Pancreas (tissue), 10 donors: ENCODE results near the gene AGPAT1. TPM values are rescaled to one million over a fixed set of nuclear protein-coding genes. Genes with fewer than 3 reads are reported as not detected.

ENCODE experiments used
- ATAC-seq, 4 donors: fragments of 200-7000 bp; cut with Tn5 transposase; one replicate each; pipeline versions ENCODE4 v1.8.0 to v1.9.1; 2020; ENCODE audit warnings: mild to moderate bottlenecking in 4 of 4, moderate library complexity in 4 of 4
- DNase-seq, 6 donors: peaks; one replicate each; pipeline ENCODE4 v3.0.0-alpha.2; 2020
- FAIRE-seq: peaks from 2 replicates; lab custom pipeline; 2012; peaks lifted over from hg19 to GRCh38; lab: Jason Lieb, UNC
- H3K27ac ChIP-seq, 4 donors: fragments of 200-600 bp; sonication (generic); 1 replicate in 3 of 4; 2 replicates in 1 of 4; pipeline versions ENCODE4 v1.5.0 to v1.8.0; 2020
- H3K27me3 ChIP-seq, 4 donors: fragments of 200-600 bp; one replicate each; pipeline ENCODE4 v1.8.0; 2021
- H3K36me3 ChIP-seq, 3 donors: fragments of 200-600 bp; sonication (generic) in 1 of 3; one replicate each; pipeline versions ENCODE4 v1.5.0 to v1.8.0; 2020 to 2021
- H3K4me1 ChIP-seq, 3 donors: fragments of 200-600 bp; one replicate each; pipeline ENCODE4 v1.8.0; 2021
- H3K4me3 ChIP-seq, 4 donors: fragments of 200-600 bp; sonication (generic) in 2 of 4; one replicate each; pipeline versions ENCODE4 v1.5.0 to v1.8.0; 2020 to 2021
- H3K9me3 ChIP-seq, 4 donors: fragments of 200-600 bp; one replicate each; pipeline ENCODE4 v1.8.0; 2021
- WGBS, 2 donors: extraction: QIAGEN DNeasy Blood & Tissue Kit; methylation state at CpG; one replicate each; pipeline ENCODE4 v1.1.7; 2013; 5-methylcytosine and 5-hydroxymethylcytosine counted together
- intact Hi-C, 3 donors: fragments of 100-400 bp; cut with DNase I; formaldehyde crosslinking; loops; one replicate each; pipeline versions ENCODE4 v1.11.1 to v1.14.2; 2022
- polyA plus RNA-seq, 2 donors: library from polyadenylated mRNA; stranded (reverse); fragments of 200-250 nt; gene quantifications; one replicate each; pipeline ENCODE4 v1.2.3, GENCODE V29; 2013
- total RNA-seq, 6 donors: library from RNA; stranded (reverse); fragmentation: NEBNext Ultra II Directional in 4 of 6; extraction: Animal tissue kit (Norgen Biotek cat#: 25700) in 4 of 6; gene quantifications; one replicate each; pipeline versions ENCODE4 v1.2.1 to v1.2.4, GENCODE V29; 2021 to 2023
- TF ChIP-seq, protein P1 (sequence below), 4 donors: fragments of 200-600 bp; sonication (generic) in 3 of 4; IDR thresholded peaks; one replicate each; pipeline versions ENCODE4 v1.5.0 to v1.8.0; 2021; ENCODE audit warnings: antibody characterized with exemption in 4 of 4
- donor health status: healthy with polysubstance abuse.
- donor health status: DM: no; HTN: no; CAD: no; lungs with moderate emphysema.
- donor health status: DM: no; HTN: no; CAD: no.
- donor health status: control.
- donor health status: control.
- donor health status: Bipolar disorder and iron deficiency.
- donor health status: DM: yes; HTN: yes; CAD: no.
- donor health status: DM: no; HTN: no; CAD: no.
- donor health status: DM: no; HTN: no; CAD: no.
- donor health status: DM: yes; HTN: yes; CAD: no.

AGPAT1 gene
- total and polyA plus RNA-seq, 8 donors = 10.1 to 28.1 (median 18.1) TPM

DNA sequence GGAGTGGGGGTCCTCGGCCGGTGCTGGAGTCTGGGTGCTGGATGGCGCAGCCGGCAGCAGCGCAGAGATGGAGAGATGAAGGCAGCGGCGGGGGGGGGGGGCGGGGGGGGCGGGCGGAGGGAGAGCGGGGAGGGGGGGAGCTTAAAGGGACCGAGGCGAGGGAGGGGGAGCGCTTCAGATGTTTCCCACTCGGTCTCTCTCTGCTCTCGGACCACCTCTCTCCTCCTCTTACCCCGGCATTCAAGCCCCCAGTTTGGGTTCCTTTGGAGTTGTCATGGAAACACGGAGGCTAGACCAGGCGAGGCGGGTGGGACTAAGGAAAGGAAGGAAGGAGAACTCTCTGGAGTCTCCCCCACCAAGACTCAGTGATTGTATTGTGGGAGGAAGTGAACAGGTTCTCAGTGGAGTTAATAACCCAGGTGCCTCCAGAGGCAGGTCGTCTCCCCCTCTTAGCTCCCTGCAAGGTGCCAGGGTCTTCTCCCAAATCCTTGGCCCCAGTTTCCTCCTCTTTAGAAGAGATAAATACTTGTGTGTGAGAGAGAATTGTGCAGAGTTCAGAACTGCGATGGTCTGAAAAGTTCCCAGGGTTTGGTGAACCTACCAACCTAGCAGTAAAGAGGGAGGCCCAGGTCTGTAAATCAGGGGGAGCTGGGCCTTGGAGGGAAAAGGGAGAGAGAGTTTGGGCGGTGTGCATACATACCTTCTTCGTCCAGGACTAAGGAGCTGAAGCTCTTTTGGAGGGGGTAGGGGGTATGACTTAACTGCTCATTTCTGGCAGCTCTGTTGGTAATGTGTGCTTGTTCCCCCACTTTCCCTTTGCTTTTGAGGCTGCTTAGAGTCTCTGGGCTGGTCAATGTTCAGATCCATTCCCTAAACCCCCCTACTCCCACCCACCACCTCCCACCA lies 23.8 kb downstream of the AGPAT1 start, which contains the start of gene PRRT1:
Gene PRRT1 (minus strand): TSS at position 77 of the 906 bp plus-strand sequence. CDS start 112 bp downstream, outside the sequence.
- no peak within 1 kb of the TSS for H3K27ac ChIP-seq
- H3K36me3 ChIP-seq = no peaks in the 10 kb centered on the region
- H3K9me3 ChIP-seq = no peaks in the 10 kb centered on the region
- DNase-seq (no peak), ATAC-seq (no peak), FAIRE-seq (no peak)
- H3K27me3 ChIP-seq = no peaks in the 10 kb centered on the region
- H3K4me3 ChIP-seq = peak within 1 kb of the TSS in 1 of 4 donors; percentile 70
- TF ChIP-seq, protein P1, sequence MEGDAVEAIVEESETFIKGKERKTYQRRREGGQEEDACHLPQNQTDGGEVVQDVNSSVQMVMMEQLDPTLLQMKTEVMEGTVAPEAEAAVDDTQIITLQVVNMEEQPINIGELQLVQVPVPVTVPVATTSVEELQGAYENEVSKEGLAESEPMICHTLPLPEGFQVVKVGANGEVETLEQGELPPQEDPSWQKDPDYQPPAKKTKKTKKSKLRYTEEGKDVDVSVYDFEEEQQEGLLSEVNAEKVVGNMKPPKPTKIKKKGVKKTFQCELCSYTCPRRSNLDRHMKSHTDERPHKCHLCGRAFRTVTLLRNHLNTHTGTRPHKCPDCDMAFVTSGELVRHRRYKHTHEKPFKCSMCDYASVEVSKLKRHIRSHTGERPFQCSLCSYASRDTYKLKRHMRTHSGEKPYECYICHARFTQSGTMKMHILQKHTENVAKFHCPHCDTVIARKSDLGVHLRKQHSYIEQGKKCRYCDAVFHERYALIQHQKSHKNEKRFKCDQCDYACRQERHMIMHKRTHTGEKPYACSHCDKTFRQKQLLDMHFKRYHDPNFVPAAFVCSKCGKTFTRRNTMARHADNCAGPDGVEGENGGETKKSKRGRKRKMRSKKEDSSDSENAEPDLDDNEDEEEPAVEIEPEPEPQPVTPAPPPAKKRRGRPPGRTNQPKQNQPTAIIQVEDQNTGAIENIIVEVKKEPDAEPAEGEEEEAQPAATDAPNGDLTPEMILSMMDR (IDR thresholded peaks at IDR 0.05) = no peak
- H3K4me1 ChIP-seq = peaks cover 0 to 5% (median 4%) of the 10 kb centered on the region in 3 donors
- WGBS, 2 donors = 50 to 70% methylated on average over 7 to 15 of the region's 24 CpGs
- intact Hi-C loops = no loop called here

DNA sequence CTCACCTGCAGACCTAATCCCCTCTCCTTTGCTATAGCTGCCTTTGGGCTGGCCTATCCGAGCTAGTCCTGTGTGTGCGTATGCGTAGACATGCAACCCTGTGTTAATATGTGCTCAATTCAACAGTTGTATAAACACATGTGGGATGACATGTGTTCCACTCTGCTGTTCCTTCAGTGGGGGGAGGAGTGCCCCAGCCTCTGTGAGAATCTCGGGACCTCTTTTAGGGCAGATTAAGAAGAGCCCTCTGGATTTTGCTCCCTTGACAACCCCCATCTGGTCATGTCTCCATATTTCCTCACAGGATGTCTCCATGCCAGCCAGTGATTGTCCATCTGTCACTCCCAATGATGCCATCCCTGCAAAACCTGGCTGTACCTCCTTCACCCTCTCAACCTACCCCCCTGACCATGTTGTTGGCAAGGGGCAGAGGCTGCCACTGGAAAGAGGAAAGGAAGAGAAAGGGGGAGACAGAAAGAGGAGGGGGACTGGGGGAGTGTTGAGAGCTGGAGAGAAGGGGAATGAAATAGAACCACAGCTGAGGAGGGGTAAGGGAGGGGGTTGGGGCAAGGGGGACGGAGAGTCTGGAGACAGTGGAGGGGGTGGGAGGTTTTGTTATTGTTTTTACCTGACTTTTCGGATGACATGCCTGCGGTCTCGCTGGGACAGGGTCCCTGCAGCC lies 24.6 kb downstream of the AGPAT1 start:
- Histone ChIP-seq H3K9me3 (no peaks in the 10 kb centered on the region), H3K27ac (no peak overlapping the region), H3K27me3 (no peaks in the 10 kb centered on the region), H3K4me3 (no peak overlapping the region), H3K36me3 (no peaks in the 10 kb centered on the region), H3K4me1 (peaks cover 0 to 5% (median 4%) of the 10 kb centered on the region in 3 donors)
- 42 to 60% methylated on average over 5 to 8 of the region's 8 CpGs for WGBS, 2 donors
- ATAC-seq (no peak), FAIRE-seq (no peak), DNase-seq (no peak)
- intact Hi-C loops = no loop called here
- TF ChIP-seq, protein P1 (IDR thresholded peaks at IDR 0.05) = no peak

DNA sequence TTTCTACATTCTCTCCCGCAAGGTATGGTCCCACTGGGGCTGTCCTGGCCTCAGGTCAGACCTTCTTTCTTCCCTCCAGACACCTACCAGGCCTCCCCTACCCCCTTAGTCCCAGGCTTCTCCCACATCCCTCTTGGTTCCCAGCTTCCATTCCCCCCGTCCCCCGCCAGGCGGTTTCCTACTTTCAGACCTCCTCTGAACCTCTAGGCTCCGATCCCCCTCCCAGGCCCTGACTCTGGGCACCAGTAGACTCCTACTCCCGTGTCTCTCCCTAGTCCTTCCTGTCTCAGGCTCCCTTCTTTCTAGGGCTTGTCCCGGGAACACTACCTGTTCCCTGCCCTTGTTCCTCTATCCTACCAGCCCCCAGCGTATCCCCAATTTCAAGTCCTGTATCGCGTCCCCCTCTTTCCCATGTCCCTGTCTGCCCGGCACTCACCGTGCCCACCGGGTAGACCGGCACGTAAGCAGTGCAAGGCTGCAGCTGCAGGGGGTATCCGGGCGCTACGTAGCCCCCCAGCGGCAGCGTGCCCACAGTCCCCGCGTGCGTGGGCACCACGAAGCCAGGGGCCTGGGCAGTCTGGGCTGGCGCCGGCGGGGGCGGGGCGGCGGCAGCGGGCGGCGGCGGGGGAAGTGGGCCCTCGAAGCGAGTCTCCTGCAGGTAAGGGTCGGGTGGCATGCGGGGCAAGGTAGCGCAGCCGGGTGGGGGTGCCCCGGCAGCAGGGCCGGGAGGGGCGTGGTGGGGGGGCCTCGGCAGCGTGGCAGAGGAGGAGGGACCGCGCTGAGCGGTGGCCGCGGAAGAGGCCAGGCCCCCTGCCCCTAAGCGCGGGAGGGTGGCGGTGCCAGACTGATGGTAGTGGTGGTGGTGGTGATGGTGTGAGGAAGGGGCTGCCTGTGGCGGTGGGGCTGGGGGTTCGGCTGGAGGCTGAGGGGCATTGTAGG lies 25.7 kb downstream of the AGPAT1 start:
- H3K36me3 ChIP-seq = no peaks in the 10 kb centered on the region
- no peak for FAIRE-seq
- H3K4me1 ChIP-seq = peaks cover 0 to 5% (median 4%) of the 10 kb centered on the region in 3 donors
- H3K4me3 ChIP-seq = no peak overlapping the region
- DNase-seq = no peak
- intact Hi-C loops = no loop called here
- H3K27ac ChIP-seq = no peak overlapping the region
- no peak for ATAC-seq
- no peaks in the 10 kb centered on the region for H3K9me3 ChIP-seq
- no peaks in the 10 kb centered on the region for H3K27me3 ChIP-seq
- 44 to 47% methylated on average over 53 to 55 of the region's 55 CpGs for WGBS, 2 donors
- TF ChIP-seq, protein P1 (IDR thresholded peaks at IDR 0.05) = no peak

- Histone ChIP-seq H3K4me3 (peak overlapping the region in 2 of 4 donors; percentile 15 to 46), H3K27ac (no peak overlapping the region), H3K27me3 (no peaks in the 10 kb centered on the region), H3K36me3 (no peaks in the 10 kb centered on the region), H3K9me3 (no peaks in the 10 kb centered on the region), H3K4me1 (no peaks in the 10 kb centered on the region)
- TF ChIP-seq, protein P1 (IDR thresholded peaks at IDR 0.05) = no peak
- WGBS, 2 donors = 33 to 40% methylated on average over 47 of the region's 47 CpGs
- ATAC-seq = no peak
- intact Hi-C loops = no loop called here
- FAIRE-seq = no peak
- DNase-seq = no peak
Measured at GRCh38 chr6:32149092-32149755, 26.7 kb downstream of the AGPAT1 start.
